IMR-90 (cell line): ENCODE results near the gene TMEM235. TPM values are rescaled to one million over a fixed set of nuclear protein-coding genes. Genes with fewer than 3 reads are reported as not detected.

Experiments
- ATAC-seq: fragments of 200-7000 bp; cut with Tn5 transposase; 2 replicates; pipeline ENCODE4 v1.9.1; 2020; ENCODE audit warnings: low read depth, mild to moderate bottlenecking, moderate library complexity
- BruUV-seq: library from RNA; stranded (reverse); fragments of 400-500 nt; replicated peaks from 2 replicates; lab custom pipeline; 2021; lab: Mats Ljungman, UMichigan
- CTCF ChIA-PET: fragments of 300-600 bp; formaldehyde crosslinking; extraction: SDS; loops from one replicate; lab custom pipeline; 2021; ENCODE audit warnings: antibody characterized with exemption; lab: Yijun Ruan, JAX
- POLR2A ChIA-PET: fragments of 300-600 bp; sonication (Branson Sonifier 250); formaldehyde crosslinking; loops from one replicate; lab custom pipeline; 2022; ENCODE audit warnings: antibody characterized with exemption; ENCODE audit not compliant: unreplicated experiment; lab: Charles Lee
- DNase-seq: peaks from one replicate; pipeline ENCODE4 v3.0.0; 2013
- H2AFZ ChIP-seq: replicated peaks from 2 replicates; pipeline ENCODE3; 2013; ENCODE audit warnings: low read length, mild to moderate bottlenecking; ENCODE audit not compliant: poor library complexity
- H2AK5ac ChIP-seq: 2 replicates; pipeline ENCODE4 v1.6.1; 2013; ENCODE audit warnings: low read depth, low read length, inconsistent platforms
- H2AK9ac ChIP-seq: replicated peaks from 2 replicates; pipeline ENCODE3; 2013; ENCODE audit warnings: mild to moderate bottlenecking, low read depth, low read length, moderate library complexity; ENCODE audit not compliant: poor library complexity
- H2BK120ac ChIP-seq: 2 replicates; pipeline ENCODE4 v1.6.1; 2013; ENCODE audit warnings: low read depth, low read length, inconsistent platforms
- H2BK15ac ChIP-seq: 3 replicates; pipeline ENCODE4 v1.6.1; 2013; ENCODE audit warnings: low read depth, low read length, inconsistent platforms
- H2BK20ac ChIP-seq: 2 replicates; pipeline ENCODE4 v1.6.1; 2013; ENCODE audit warnings: low read depth, mild to moderate bottlenecking, inconsistent platforms, low read length, moderate library complexity
- H2BK5ac ChIP-seq: 2 replicates; pipeline ENCODE4 v1.6.1; 2013; ENCODE audit warnings: mild to moderate bottlenecking, low read depth, low read length, inconsistent platforms; ENCODE audit not compliant: poor library complexity, severe bottlenecking
- H3K14ac ChIP-seq: replicated peaks from 2 replicates; pipeline ENCODE4 v1.6.1; 2013; ENCODE audit warnings: low read depth, low read length, inconsistent platforms
- H3K18ac ChIP-seq: 2 replicates; pipeline ENCODE4 v1.6.1; 2013; ENCODE audit warnings: low read depth, low read length, control low read depth
- H3K23ac ChIP-seq: 2 replicates; pipeline ENCODE4 v1.6.1; 2013; ENCODE audit warnings: low read depth, low read length, inconsistent platforms
- H3K27ac ChIP-seq: 2 replicates; pipeline ENCODE4 v1.5.1; 2013; ENCODE audit warnings: mild to moderate bottlenecking, control low read depth, low read length; ENCODE audit not compliant: insufficient read depth
- H3K27me3 ChIP-seq: 2 replicates; pipeline ENCODE4 v1.6.1; 2013; ENCODE audit warnings: low read length; ENCODE audit not compliant: control insufficient read depth, insufficient read depth
- H3K36me3 ChIP-seq: 2 replicates; pipeline ENCODE4 v1.6.1; 2013; ENCODE audit warnings: low read length, mixed read lengths; ENCODE audit not compliant: control insufficient read depth, insufficient read depth
- H3K4ac ChIP-seq: 2 replicates; pipeline ENCODE4 v1.6.1; 2013; ENCODE audit warnings: low read depth, low read length, inconsistent platforms
- H3K4me1 ChIP-seq: 2 replicates; pipeline ENCODE4 v1.6.1; 2013; ENCODE audit warnings: low read length, mixed read lengths; ENCODE audit not compliant: control insufficient read depth, insufficient read depth
- H3K4me2 ChIP-seq: 2 replicates; pipeline ENCODE4 v1.6.1; 2013; ENCODE audit warnings: low read depth, mild to moderate bottlenecking, control low read depth, low read length, moderate library complexity
- H3K4me3 ChIP-seq: 2 replicates; pipeline ENCODE4 v1.5.1; 2013; ENCODE audit warnings: low read depth, mild to moderate bottlenecking, control low read depth, low read length, moderate library complexity; ENCODE audit not compliant: insufficient read depth
- H3K56ac ChIP-seq: 2 replicates; pipeline ENCODE4 v1.6.1; 2013; ENCODE audit warnings: low read length, inconsistent platforms; ENCODE audit not compliant: insufficient read depth; ENCODE audit errors: extremely low read depth
- H3K79me1 ChIP-seq, 2 experiments: 2 replicates each; pipeline ENCODE4 v1.6.1; 2013; ENCODE audit warnings: low read length in 2 of 2, inconsistent platforms in 1 of 2, low read depth in 1 of 2
- H3K9ac ChIP-seq: 2 replicates; pipeline ENCODE4 v1.6.1; 2013; ENCODE audit warnings: low read depth, low read length, control low read depth
- H3K9me1 ChIP-seq: 2 replicates; pipeline ENCODE4 v1.6.1; 2013; ENCODE audit warnings: low read length, inconsistent platforms; ENCODE audit not compliant: insufficient read depth
- H3K9me3 ChIP-seq: 2 replicates; pipeline ENCODE4 v1.6.1; 2013; ENCODE audit warnings: low read length; ENCODE audit not compliant: control insufficient read depth, insufficient read depth
- H4K20me1 ChIP-seq: 2 replicates; pipeline ENCODE4 v1.6.1; 2013; ENCODE audit warnings: low read length, inconsistent platforms; ENCODE audit not compliant: insufficient read depth
- H4K5ac ChIP-seq: 2 replicates; pipeline ENCODE4 v1.6.1; 2013; ENCODE audit warnings: mild to moderate bottlenecking, low read depth, low read length, control low read depth
- H4K8ac ChIP-seq, 2 experiments: 2 replicates each; pipeline ENCODE4 v1.6.1; 2013; ENCODE audit warnings: low read depth in 2 of 2, low read length in 2 of 2, control low read depth in 1 of 2, inconsistent platforms in 1 of 2
- H4K91ac ChIP-seq: 2 replicates; pipeline ENCODE4 v1.6.1; 2013; ENCODE audit warnings: low read depth, low read length, inconsistent platforms; ENCODE audit not compliant: insufficient read depth
- CHD1 ChIP-seq: IDR thresholded peaks from 2 replicates; pipeline ENCODE4 v1.6.1; 2012; ENCODE audit warnings: low read depth, low read length, improper control_type of control experiment
- CTCF ChIP-seq: conservative IDR thresholded peaks from 2 replicates; pipeline ENCODE4 v1.5.1; 2012; ENCODE audit warnings: mild to moderate bottlenecking, low read depth, low read length, improper control_type of control experiment
- MAFK ChIP-seq: IDR thresholded peaks from 2 replicates; pipeline ENCODE4 v1.6.1; 2012; ENCODE audit warnings: low read depth, low read length, improper control_type of control experiment
- POLR2A ChIP-seq: IDR thresholded peaks from 2 replicates; pipeline ENCODE4 v1.6.1; 2012; ENCODE audit warnings: mild to moderate bottlenecking, low read depth, low read length
- SMC3 ChIP-seq: fragments of 150-350 bp; IDR thresholded peaks from 2 replicates; pipeline ENCODE4 v1.6.1; 2016; ENCODE audit warnings: low read depth, mild to moderate bottlenecking, antibody characterized with exemption, low read length, moderate library complexity
- USF2 ChIP-seq: fragments of 150-350 bp; IDR thresholded peaks from 2 replicates; pipeline ENCODE4 v1.6.1; 2017; ENCODE audit warnings: mild to moderate bottlenecking, antibody characterized with exemption, low read length, low read depth
- WGBS, 2 experiments: methylation state at CpG; one replicate each; pipeline versions ENCODE4 v1.1.5 to v1.1.7; 2013; ENCODE audit warnings: missing lambda C conversion rate in 2 of 2; ENCODE audit not compliant: insufficient read length in 1 of 2; ENCODE audit errors: extremely low coverage in 2 of 2; 5-methylcytosine and 5-hydroxymethylcytosine counted together
- dilution Hi-C: fragments of 300-500 bp; cut with HindIII; formaldehyde crosslinking; loops from one replicate; pipeline ENCODE4 v1.14.3; 2018; ENCODE audit warnings: low sequenced_read_pairs; ENCODE audit not compliant: unreplicated experiment
- in situ Hi-C: fragments of 300-500 bp; cut with MboI; formaldehyde crosslinking; loops from 3 replicates; pipeline ENCODE4 v1.14.3; 2019; ENCODE audit warnings: low sequenced_read_pairs, inconsistent platforms, mixed read lengths
- intact Hi-C: fragments of 100-400 bp; cut with micrococcal nuclease; formaldehyde crosslinking; loops from 2 replicates; pipeline ENCODE4 v1.10.0; 2022
- polyA plus RNA-seq, 3 experiments: library from polyadenylated mRNA; depleted of rRNA; stranded (reverse); fragments of >200 nt; gene quantifications; 2 replicates each; pipeline ENCODE4 v1.2.3, GENCODE V29; 2012; ENCODE audit warnings: low replicate concordance in 1 of 3
- total RNA-seq: library from RNA; depleted of rRNA; stranded (reverse); fragments of >200 nt; gene quantifications from 2 replicates; pipeline ENCODE4 v1.2.3, GENCODE V29; 2012

TMEM235 gene
- total and polyA plus RNA-seq, 2 of the 4 experiments (the other 2 are of a cell fraction), result not detected

GRCh38 chr17:78200451-78200850 lies 31.0 kb upstream of the TMEM235 start (continued):
- TF ChIP-seq USF2 (no peak), MAFK (no peak), POLR2A (no peak), CHD1 (no peak)

- ATAC-seq, result no peak
- H2BK5ac ChIP-seq, result no peak overlapping the region
- H3K14ac ChIP-seq, result no peak overlapping the region
- H2AK9ac ChIP-seq, result no peak overlapping the region
- H2AK5ac ChIP-seq, result no peak overlapping the region
- TF ChIP-seq SMC3 (no peak), CTCF (no peak), CHD1 (no peak)
- H2BK120ac ChIP-seq, result no peak overlapping the region
- no peak overlapping the region for H4K91ac ChIP-seq
- no peak overlapping the region for H4K8ac ChIP-seq
- peaks cover 0 to 3% of the 10 kb centered on the region in 2 experiments; a peak in 2 of 4 replicates for H3K79me1 ChIP-seq
- intact Hi-C loops (no loop called here), in situ Hi-C loops (no loop called here), dilution Hi-C loops (no loop called here)
- peaks cover 3% of the 10 kb centered on the region; the same call in 1 of the 2 replicates for H3K9me1 ChIP-seq
- ChIA-PET POLR2A (no interaction called here), CTCF (no interaction called here)
- no peaks in the 10 kb centered on the region for H3K27me3 ChIP-seq
- H2BK20ac ChIP-seq, result no peak overlapping the region
- no peak overlapping the region for H3K23ac ChIP-seq
- H3K4me1 ChIP-seq, result no peaks in the 10 kb centered on the region
- H3K4me3 ChIP-seq, result no peak overlapping the region
- H3K9ac ChIP-seq, result no peak overlapping the region
- no TSS peak for BruUV-seq
- peaks cover 4% of the 10 kb centered on the region; the same call in 1 of the 2 replicates for H3K36me3 ChIP-seq
- no peak for DNase-seq
- H3K56ac ChIP-seq, result no peak overlapping the region
- no peak overlapping the region for H3K4ac ChIP-seq
- no peak overlapping the region for H3K18ac ChIP-seq
- no peak overlapping the region for H3K4me2 ChIP-seq
- no peaks in the 10 kb centered on the region for H4K20me1 ChIP-seq
- H2AFZ ChIP-seq, result no peak overlapping the region
- WGBS, 2 experiments, result 100% methylated on average over 2 of the region's 8 CpGs; no CpG with 5 or more reads in 1 of the 2 experiments
- no peaks in the 10 kb centered on the region for H3K9me3 ChIP-seq
- H2BK15ac ChIP-seq, result no peak overlapping the region
- no peak overlapping the region for H3K27ac ChIP-seq
- no peak overlapping the region for H4K5ac ChIP-seq
Measured at GRCh38 chr17:78202666-78203065, 28.8 kb upstream of the TMEM235 start.
